ENCODE measurements around the gene SH2D4B.

SH2D4B gene

DNA sequence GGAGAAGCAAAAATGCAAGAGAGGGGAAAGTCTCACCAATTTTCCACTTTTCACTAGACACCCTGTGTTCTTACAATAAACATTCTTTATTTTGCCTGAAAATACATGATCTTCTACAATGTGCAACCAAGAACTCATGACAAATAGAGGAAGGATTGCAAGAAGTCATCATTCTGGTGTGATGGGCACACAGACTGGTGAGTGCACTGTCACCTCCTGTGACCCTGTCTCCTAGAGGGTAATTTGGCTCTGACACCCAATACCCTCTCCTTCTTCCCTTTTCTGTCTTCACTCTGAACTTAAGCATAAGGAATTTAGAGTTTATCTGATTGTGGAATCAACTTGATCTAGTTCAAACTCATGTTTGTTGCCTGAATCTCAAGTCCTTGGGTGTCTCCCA, 153.7 kb downstream of the SH2D4B start:
- H3K9me3 ChIP-seq (ENCODE audit: insufficient read depth, low read depth, low read length): no peaks in the 10 kb centered on the region
- no peaks in the 10 kb centered on the region for H3K4me1 ChIP-seq (ENCODE audit: insufficient read depth, low read length)
- no peaks in the 10 kb centered on the region for H3K36me3 ChIP-seq (ENCODE audit: insufficient read depth, low read depth, low read length)
- no peak overlapping the region for H3K27ac ChIP-seq (ENCODE audit: low read length)
- no peak overlapping the region for H3K4me3 ChIP-seq (ENCODE audit: low read length)
- no peaks in the 10 kb centered on the region for H3K27me3 ChIP-seq (ENCODE audit: insufficient read depth, low read length)
- no peak overlapping the region for H3K9ac ChIP-seq (ENCODE audit: low read depth, low read length)

DNA sequence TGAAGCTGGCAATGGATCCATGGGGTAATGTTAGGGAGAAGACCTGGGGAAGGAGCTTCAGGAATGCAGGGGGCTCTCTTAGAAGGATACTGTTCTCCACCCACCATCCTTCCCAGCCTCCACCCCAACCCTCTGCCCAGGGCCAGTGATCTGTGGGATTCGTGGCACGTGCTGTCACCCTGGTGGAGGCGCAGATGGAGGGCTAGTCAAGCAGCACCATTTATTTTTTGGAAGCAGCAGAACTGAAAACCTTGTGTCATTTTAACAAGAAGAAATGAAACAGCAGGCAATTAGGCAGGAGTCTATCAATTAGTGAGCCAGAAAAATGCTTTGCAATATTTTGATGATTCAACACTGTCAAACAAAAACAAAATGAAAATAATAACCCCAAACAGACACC, 155.9 kb downstream of the SH2D4B start:
- Histone ChIP-seq H3K9me3 (ENCODE audit: insufficient read depth, low read depth, low read length) (no peaks in the 10 kb centered on the region), H3K9ac (ENCODE audit: low read depth, low read length) (no peak overlapping the region)

DNA sequence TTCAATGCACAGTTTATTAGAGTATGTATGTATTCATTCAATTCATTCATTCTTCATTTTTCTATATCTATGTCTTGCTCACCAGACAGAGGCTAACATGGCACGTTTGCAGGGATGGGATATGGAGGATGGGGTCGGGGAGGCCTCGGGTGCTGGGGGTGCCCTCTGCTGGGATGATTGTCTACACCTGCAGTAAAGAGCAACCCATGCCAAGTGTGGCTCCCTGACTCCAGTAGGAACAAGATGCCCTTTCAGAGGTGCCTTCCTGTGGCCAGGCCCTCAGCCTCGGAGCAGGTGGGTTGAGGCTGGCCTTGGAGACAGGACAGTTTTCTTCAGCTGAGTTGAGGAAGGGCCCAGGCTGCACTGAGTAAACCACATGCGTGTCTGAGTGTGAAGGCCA, 157.2 kb downstream of the SH2D4B start:
- H3K4me3 ChIP-seq (ENCODE audit: low read length): no peak overlapping the region
- no peaks in the 10 kb centered on the region for H3K27me3 ChIP-seq (ENCODE audit: insufficient read depth, low read length)
- H3K9me3 ChIP-seq (ENCODE audit: insufficient read depth, low read depth, low read length): no peaks in the 10 kb centered on the region
- no peaks in the 10 kb centered on the region for H3K36me3 ChIP-seq (ENCODE audit: insufficient read depth, low read depth, low read length)
- H3K27ac ChIP-seq (ENCODE audit: low read length): no peak overlapping the region
- no peak overlapping the region for H3K9ac ChIP-seq (ENCODE audit: low read depth, low read length)
- no peaks in the 10 kb centered on the region for H3K4me1 ChIP-seq (ENCODE audit: insufficient read depth, low read length)

More for the DNA sequence above, 155.9 kb downstream of the SH2D4B start:
- Histone ChIP-seq H3K4me1 (ENCODE audit: insufficient read depth, low read length) (no peaks in the 10 kb centered on the region), H3K4me3 (ENCODE audit: low read length) (no peak overlapping the region), H3K36me3 (ENCODE audit: insufficient read depth, low read depth, low read length) (no peaks in the 10 kb centered on the region), H3K27me3 (ENCODE audit: insufficient read depth, low read length) (no peaks in the 10 kb centered on the region), H3K27ac (ENCODE audit: low read length) (no peak overlapping the region)

Measured in iPS-20b (cell line).